ENCODE results near the gene PSEN1. TPM values are rescaled to one million over a fixed set of nuclear protein-coding genes. Genes with fewer than 3 reads are reported as not detected.
A peak's percentile ranks its signal among the peaks of the same experiment; 100 is the strongest.
"Not testable (repeated sequence)": the region's sequence is repeated elsewhere in the genome, so short reads cannot be mapped to it uniquely, and the experiment has no call there.

PSEN1 gene
- total RNA-seq, 1 donor from 2014 or later = 53.9 TPM

DNA sequence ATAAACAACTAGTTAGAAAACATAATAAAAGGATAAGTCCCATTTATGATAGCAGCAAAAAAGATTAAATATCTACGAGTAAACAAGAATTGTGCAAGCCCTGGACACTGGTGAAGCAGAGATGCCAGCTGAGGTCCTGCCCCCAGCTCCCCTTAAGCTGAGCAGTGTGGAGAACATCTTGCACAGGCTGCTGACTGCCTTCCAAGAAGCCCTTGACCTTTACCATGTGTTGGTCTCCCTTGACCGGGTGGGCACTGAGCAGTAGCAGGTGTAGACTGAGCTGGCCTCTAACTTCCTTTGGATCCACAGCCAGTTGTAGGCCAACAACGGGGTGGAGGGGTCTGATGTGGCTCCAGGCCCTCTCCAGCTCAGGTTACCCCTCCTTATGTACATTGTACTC is 53.3 kb downstream of the PSEN1 start:
- H3K9me3 Mint-ChIP-seq = no peaks in the 10 kb centered on the region
- no peak for DNase-seq (ENCODE audit: low read depth, low spot score)
- no peaks in the 10 kb centered on the region for H3K4me1 Mint-ChIP-seq
- no peaks in the 10 kb centered on the region for H3K27me3 Mint-ChIP-seq (ENCODE audit: low read depth)
- H3K4me3 Mint-ChIP-seq = no peak overlapping the region
- H3K36me3 Mint-ChIP-seq (ENCODE audit: low read depth) = peaks cover 12% of the 10 kb centered on the region
- TF ChIP-seq, protein P1, sequence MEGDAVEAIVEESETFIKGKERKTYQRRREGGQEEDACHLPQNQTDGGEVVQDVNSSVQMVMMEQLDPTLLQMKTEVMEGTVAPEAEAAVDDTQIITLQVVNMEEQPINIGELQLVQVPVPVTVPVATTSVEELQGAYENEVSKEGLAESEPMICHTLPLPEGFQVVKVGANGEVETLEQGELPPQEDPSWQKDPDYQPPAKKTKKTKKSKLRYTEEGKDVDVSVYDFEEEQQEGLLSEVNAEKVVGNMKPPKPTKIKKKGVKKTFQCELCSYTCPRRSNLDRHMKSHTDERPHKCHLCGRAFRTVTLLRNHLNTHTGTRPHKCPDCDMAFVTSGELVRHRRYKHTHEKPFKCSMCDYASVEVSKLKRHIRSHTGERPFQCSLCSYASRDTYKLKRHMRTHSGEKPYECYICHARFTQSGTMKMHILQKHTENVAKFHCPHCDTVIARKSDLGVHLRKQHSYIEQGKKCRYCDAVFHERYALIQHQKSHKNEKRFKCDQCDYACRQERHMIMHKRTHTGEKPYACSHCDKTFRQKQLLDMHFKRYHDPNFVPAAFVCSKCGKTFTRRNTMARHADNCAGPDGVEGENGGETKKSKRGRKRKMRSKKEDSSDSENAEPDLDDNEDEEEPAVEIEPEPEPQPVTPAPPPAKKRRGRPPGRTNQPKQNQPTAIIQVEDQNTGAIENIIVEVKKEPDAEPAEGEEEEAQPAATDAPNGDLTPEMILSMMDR (conservative IDR thresholded peaks at IDR 0.05) = no peak
- no peak overlapping the region for H3K27ac Mint-ChIP-seq (ENCODE audit: unreplicated experiment)

DNA sequence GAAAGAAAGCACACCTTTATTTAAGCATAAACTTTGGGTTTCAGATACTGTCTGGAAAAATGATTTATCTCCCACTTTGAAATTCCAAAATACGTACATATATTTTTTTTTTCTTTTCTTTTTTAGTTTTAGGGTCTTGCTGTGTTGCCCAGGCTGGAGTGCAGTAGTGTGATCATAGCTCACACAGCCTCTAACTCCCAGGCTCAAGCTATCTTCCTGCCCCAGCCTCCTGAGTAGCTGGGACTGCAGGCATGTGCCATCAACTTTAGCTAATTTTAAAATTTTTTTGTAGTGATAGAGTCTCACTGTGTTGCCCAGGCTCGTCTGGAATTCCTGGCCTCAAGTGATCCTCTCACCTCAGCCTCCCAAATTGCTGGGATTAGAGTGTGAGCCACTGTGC is 55.1 kb downstream of the PSEN1 start:
- no peaks in the 10 kb centered on the region for H3K9me3 Mint-ChIP-seq
- H3K36me3 Mint-ChIP-seq (ENCODE audit: low read depth) = peaks cover 8% of the 10 kb centered on the region
- TF ChIP-seq, protein P1 (conservative IDR thresholded peaks at IDR 0.05) = no peak
- no peaks in the 10 kb centered on the region for H3K27me3 Mint-ChIP-seq (ENCODE audit: low read depth)
- no peaks in the 10 kb centered on the region for H3K4me1 Mint-ChIP-seq
- H3K27ac Mint-ChIP-seq (ENCODE audit: unreplicated experiment) = no peak overlapping the region
- DNase-seq (ENCODE audit: low read depth, low spot score) = no peak
- H3K4me3 Mint-ChIP-seq = no peak overlapping the region

DNA sequence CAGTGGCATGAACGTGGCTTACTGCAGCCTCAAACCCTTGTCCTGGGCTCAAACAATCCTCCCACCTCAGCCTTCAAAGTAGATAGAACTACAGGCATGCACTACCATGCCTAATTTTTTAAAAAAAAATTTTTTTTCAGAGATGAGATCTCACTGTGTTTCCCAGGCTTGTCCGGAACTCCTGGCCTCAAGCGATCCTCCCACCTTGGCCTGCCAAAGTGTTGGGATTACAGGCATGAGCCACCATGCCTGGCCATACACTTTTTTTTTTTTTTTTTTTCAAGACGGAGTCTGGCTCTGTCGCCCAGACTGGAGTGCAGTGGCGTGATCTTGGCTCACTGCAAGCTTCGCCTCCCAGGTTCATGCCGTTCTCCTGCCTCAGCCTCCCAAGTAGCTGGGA is 58.0 kb downstream of the PSEN1 start:
- not testable (repeated sequence) for H3K4me1 Mint-ChIP-seq; H3K27me3 Mint-ChIP-seq (ENCODE audit: low read depth); DNase-seq (ENCODE audit: low read depth, low spot score); H3K4me3 Mint-ChIP-seq; H3K27ac Mint-ChIP-seq (ENCODE audit: unreplicated experiment); H3K9me3 Mint-ChIP-seq
- H3K36me3 Mint-ChIP-seq (ENCODE audit: low read depth) = peaks cover 11% of the 10 kb centered on the region

DNA sequence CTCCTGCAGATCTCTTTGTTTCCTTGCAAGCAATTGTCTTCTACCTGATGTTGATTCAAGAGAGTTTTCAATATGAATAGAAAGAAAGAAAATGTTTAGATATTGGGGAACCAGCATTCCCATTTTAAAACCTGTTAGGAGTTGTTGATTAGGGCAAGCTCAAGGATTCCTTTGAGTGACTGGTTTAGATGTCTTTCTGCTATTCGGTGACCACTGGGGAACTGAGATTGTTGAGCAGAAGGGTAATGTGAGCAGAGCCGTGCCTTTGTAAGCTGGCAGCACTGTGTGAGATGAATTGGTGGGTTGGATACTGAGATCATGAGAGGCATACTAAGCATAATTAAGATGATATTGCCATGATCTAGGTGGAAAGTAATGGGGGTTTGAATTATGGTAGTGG is 61.9 kb downstream of the PSEN1 start:
- no peak for DNase-seq (ENCODE audit: low read depth, low spot score)

DNA sequence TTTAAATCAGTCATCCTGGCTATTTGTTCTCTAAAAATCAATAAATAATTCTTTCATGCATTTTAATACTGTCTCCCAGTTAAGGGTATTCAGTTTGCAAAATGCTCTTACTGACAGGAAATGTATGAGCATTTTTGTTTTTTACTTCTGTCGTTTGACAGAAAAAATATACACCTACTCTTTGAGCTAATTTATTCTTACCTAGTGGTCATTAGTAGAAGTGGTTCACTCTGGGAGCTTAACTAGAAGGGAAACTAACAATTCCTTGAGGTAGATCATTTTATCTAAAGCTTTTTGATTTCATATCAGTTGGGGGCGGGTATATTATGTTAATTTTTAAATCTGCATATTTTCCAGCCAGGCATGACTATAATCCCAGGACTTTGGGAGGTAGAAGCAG is 67.2 kb downstream of the PSEN1 start:
- DNase-seq (ENCODE audit: low read depth, low spot score) = no peak
- no peaks in the 10 kb centered on the region for H3K27me3 Mint-ChIP-seq (ENCODE audit: low read depth)
- no peak overlapping the region for H3K4me3 Mint-ChIP-seq
- H3K4me1 Mint-ChIP-seq = no peaks in the 10 kb centered on the region
- peaks cover 38% of the 10 kb centered on the region for H3K36me3 Mint-ChIP-seq (ENCODE audit: low read depth)
- H3K27ac Mint-ChIP-seq (ENCODE audit: unreplicated experiment) = no peak overlapping the region
- no peaks in the 10 kb centered on the region for H3K9me3 Mint-ChIP-seq
- TF ChIP-seq, protein P1 (conservative IDR thresholded peaks at IDR 0.05) = no peak

More for the DNA sequence above, 61.9 kb downstream of the PSEN1 start:
- Mint-ChIP-seq H3K9me3 (no peaks in the 10 kb centered on the region), H3K4me1 (no peaks in the 10 kb centered on the region), H3K27ac (ENCODE audit: unreplicated experiment) (peak overlapping the region; percentile 30), H3K4me3 (no peak overlapping the region), H3K27me3 (ENCODE audit: low read depth) (no peaks in the 10 kb centered on the region), H3K36me3 (ENCODE audit: low read depth) (peaks cover 23% of the 10 kb centered on the region)
- TF ChIP-seq, protein P1 (conservative IDR thresholded peaks at IDR 0.05) = no peak

DNA sequence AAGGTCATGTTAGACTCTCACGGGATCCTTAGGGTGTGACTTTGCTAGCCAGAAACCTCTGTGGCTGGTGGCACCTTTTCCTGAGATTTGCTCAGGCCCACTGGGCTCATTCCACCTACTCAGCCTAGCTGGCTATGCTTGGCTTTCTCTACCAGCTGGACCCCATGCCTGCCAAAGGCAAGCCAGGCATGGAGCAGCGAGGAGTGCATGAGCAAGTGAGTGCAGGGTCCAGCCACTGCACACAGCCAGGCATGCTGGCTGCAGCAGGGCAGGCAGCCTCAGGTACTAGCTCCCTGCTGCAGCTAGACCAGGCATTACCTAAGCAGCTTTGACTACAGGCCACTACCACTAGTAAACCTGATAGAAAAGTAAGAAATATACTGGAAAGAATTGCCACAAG is 71.3 kb downstream of the PSEN1 start:
- no peak for DNase-seq (ENCODE audit: low read depth, low spot score)

More for the DNA sequence above, 71.3 kb downstream of the PSEN1 start:
- no peaks in the 10 kb centered on the region for H3K9me3 Mint-ChIP-seq
- TF ChIP-seq, protein P1 (conservative IDR thresholded peaks at IDR 0.05) = no peak
- H3K4me1 Mint-ChIP-seq = no peaks in the 10 kb centered on the region
- H3K4me3 Mint-ChIP-seq = no peak overlapping the region
- H3K27me3 Mint-ChIP-seq (ENCODE audit: low read depth) = no peaks in the 10 kb centered on the region
- H3K27ac Mint-ChIP-seq (ENCODE audit: unreplicated experiment) = no peak overlapping the region
- peaks cover 24% of the 10 kb centered on the region for H3K36me3 Mint-ChIP-seq (ENCODE audit: low read depth)

Measured in neural crest cell (in vitro differentiated cells).